Endothelial cell of umbilical vein (primary cell): ENCODE measurements around the gene INSRR. TPM values are rescaled to one million over a fixed set of nuclear protein-coding genes. Genes with fewer than 3 reads are reported as not detected.

Experiments used
- BruUV-seq: library from RNA; stranded (reverse); fragments of 400-500 nt; replicated peaks from 2 replicates; lab custom pipeline; 2021; lab: Mats Ljungman, UMichigan
- CTCF ChIA-PET: fragments of 300-600, 350-600 bp; sonication (Branson Sonifier 250); formaldehyde crosslinking; loops from one replicate; lab custom pipeline; 2021; ENCODE audit warnings: antibody characterized with exemption, inconsistent platforms; lab: Charles Lee
- POLR2A ChIA-PET: fragments of 300-600, 350-600 bp; sonication (Branson Sonifier 250); formaldehyde crosslinking; loops from one replicate; lab custom pipeline; 2021; ENCODE audit warnings: antibody characterized with exemption, inconsistent platforms; lab: Charles Lee
- DNase-seq: peaks from one replicate; pipeline ENCODE4 v3.0.0-alpha.2; 2011; ENCODE audit warnings: low read depth, low spot score
- FAIRE-seq: peaks from 2 replicates; lab custom pipeline; 2011; peaks lifted over from hg19 to GRCh38; lab: Jason Lieb, UNC
- H2AFZ ChIP-seq: 2 replicates; pipeline ENCODE4 v1.6.0; 2012; ENCODE audit warnings: low read depth, low read length, control low read depth, inconsistent platforms
- H3K27ac ChIP-seq: 2 replicates; pipeline ENCODE4 v1.5.1; 2011; ENCODE audit warnings: low read depth, mild to moderate bottlenecking, control low read depth, low read length, moderate library complexity; ENCODE audit not compliant: insufficient read depth
- H3K27me3 ChIP-seq, 2 experiments: 2 replicates each; pipeline versions ENCODE4 v1.6.0 to v1.6.1; 2011; ENCODE audit warnings: low read length in 2 of 2, mixed read lengths in 1 of 2; ENCODE audit not compliant: control insufficient read depth in 2 of 2, insufficient read depth in 2 of 2
- H3K36me3 ChIP-seq, 2 experiments: 2 replicates in 1 of 2; 3 replicates in 1 of 2; pipeline ENCODE4 v1.5.1; 2011; ENCODE audit warnings: low read length in 2 of 2, mild to moderate bottlenecking in 1 of 2, moderate library complexity in 1 of 2; ENCODE audit not compliant: control insufficient read depth in 2 of 2, insufficient read depth in 2 of 2; ENCODE audit errors: extremely low read depth in 1 of 2
- H3K4me1 ChIP-seq: 3 replicates; pipeline ENCODE4 v1.5.1; 2011; ENCODE audit warnings: mild to moderate bottlenecking, low read length; ENCODE audit not compliant: control insufficient read depth, insufficient read depth; ENCODE audit errors: extremely low read depth
- H3K4me2 ChIP-seq: 2 replicates; pipeline ENCODE4 v1.6.1; 2011; ENCODE audit warnings: low read length, control low read depth, mixed read lengths; ENCODE audit not compliant: insufficient read depth
- H3K4me3 ChIP-seq, 3 experiments: fragments of 200-600 bp in 1 of 3; sonication (generic), shearing (Covaris generic) in 1 of 3; replicated peaks in 1 of 3; 2 replicates each; pipeline ENCODE4 v1.5.1; 2011 to 2016; ENCODE audit warnings: control low read depth in 3 of 3, low read length in 3 of 3, mild to moderate bottlenecking in 2 of 3, inconsistent platforms in 1 of 3, low read depth in 1 of 3, moderate library complexity in 1 of 3; ENCODE audit not compliant: insufficient read depth in 1 of 3
- H3K79me2 ChIP-seq: 2 replicates; pipeline ENCODE4 v1.6.0; 2012; ENCODE audit warnings: low read length, inconsistent platforms; ENCODE audit not compliant: control insufficient read depth, insufficient read depth
- H3K9ac ChIP-seq: replicated peaks from 2 replicates; pipeline ENCODE3; 2011; ENCODE audit warnings: low read length, control low read depth; ENCODE audit not compliant: insufficient read depth; ENCODE audit errors: extremely low read depth
- H3K9me1 ChIP-seq: replicated peaks from 3 replicates; pipeline ENCODE4 v1.6.0; 2011; ENCODE audit warnings: mild to moderate bottlenecking, low read length; ENCODE audit not compliant: control insufficient read depth, insufficient read depth; ENCODE audit errors: extremely low read depth
- H3K9me3 ChIP-seq: replicated peaks from 2 replicates; pipeline ENCODE4 v1.5.1; 2012; ENCODE audit warnings: low read length, inconsistent platforms; ENCODE audit not compliant: control insufficient read depth, insufficient read depth
- H4K20me1 ChIP-seq: replicated peaks from 2 replicates; pipeline ENCODE3; 2011; ENCODE audit warnings: mild to moderate bottlenecking, low read length; ENCODE audit not compliant: control insufficient read depth, insufficient read depth; ENCODE audit errors: extremely low read depth
- CTCF ChIP-seq, 2 donors: IDR thresholded peaks; 1 replicate in 1 of 2; 2 replicates in 1 of 2; pipeline ENCODE4 v1.5.1; 2011; ENCODE audit warnings: low read length in 2 of 2, mild to moderate bottlenecking in 2 of 2, moderate library complexity in 2 of 2, control low read depth in 1 of 2, inconsistent platforms in 1 of 2, low read depth in 1 of 2; ENCODE audit not compliant: insufficient read depth in 1 of 2; ENCODE audit errors: extremely low read depth in 1 of 2
- EZH2 ChIP-seq: IDR thresholded peaks from 2 replicates; pipeline ENCODE4 v1.6.1; 2012; ENCODE audit warnings: borderline replicate concordance, low read depth, mild to moderate bottlenecking, moderate library complexity, low read length, inconsistent platforms; ENCODE audit not compliant: severe bottlenecking
- FOS ChIP-seq: IDR thresholded peaks from 2 replicates; pipeline ENCODE4 v1.6.1; 2011; ENCODE audit warnings: mild to moderate bottlenecking, low read length, moderate library complexity, borderline replicate concordance; ENCODE audit not compliant: insufficient read depth
- GATA2 ChIP-seq: IDR thresholded peaks from 2 replicates; pipeline ENCODE4 v1.7.0; 2011; ENCODE audit warnings: low read depth, mild to moderate bottlenecking, moderate library complexity, mixed read lengths, low read length; ENCODE audit not compliant: insufficient read length, insufficient read depth
- JUN ChIP-seq: IDR thresholded peaks from 2 replicates; pipeline ENCODE4 v1.6.1; 2011; ENCODE audit warnings: borderline replicate concordance, low read depth; ENCODE audit not compliant: insufficient read length, insufficient read depth
- MAX ChIP-seq: IDR thresholded peaks from 2 replicates; pipeline ENCODE4 v1.6.1; 2011; ENCODE audit not compliant: insufficient read depth, insufficient read length
- MYC ChIP-seq: IDR thresholded peaks from one replicate; pipeline ENCODE4 v1.6.1; 2011; ENCODE audit warnings: mild to moderate bottlenecking, low read depth, low read length
- POLR2A ChIP-seq: IDR thresholded peaks from 2 replicates; pipeline ENCODE4 v1.6.1; 2012; ENCODE audit warnings: low read depth, mild to moderate bottlenecking, control low read depth, low read length
- POLR2AphosphoS5 ChIP-seq: IDR thresholded peaks from 2 replicates; pipeline ENCODE4 v1.6.1; 2012; ENCODE audit warnings: low read depth, mild to moderate bottlenecking, control low read depth, low read length, moderate library complexity; ENCODE audit not compliant: insufficient read depth
- dilution Hi-C: fragments of 300-500 bp; cut with MboI; formaldehyde crosslinking; loops from one replicate; pipeline ENCODE4 v1.15.0; 2019; ENCODE audit warnings: low sequenced_read_pairs; ENCODE audit not compliant: extremely low pct_ligation_motif_present
- intact Hi-C: fragments of 100-400 bp; cut with micrococcal nuclease; formaldehyde crosslinking; loops from one replicate; pipeline ENCODE4 v1.10.0; 2022
- polyA plus RNA-seq, 4 experiments: library from polyadenylated mRNA; depleted of rRNA in 3 of 4; stranded (reverse) in 3 of 4; unstranded in 1 of 4; fragments of >200 nt; gene quantifications; 2 replicates each; pipeline versions ENCODE4 v1.2.1 to v1.2.3, GENCODE V29; 2011 to 2012; ENCODE audit warnings: missing spikeins in 1 of 4
- total RNA-seq: library from RNA; stranded (reverse); gene quantifications from 2 replicates; pipeline ENCODE4 v1.2.3, GENCODE V29; 2021

INSRR gene
- total and polyA plus RNA-seq, 2 donors (not counting 3 experiments of a cell fraction or from before 2014, with no cell fraction given): not detected

GRCh38 chr1:156885314-156885713 lies 26.4 kb upstream of the INSRR start:
- H4K20me1 ChIP-seq: no peaks in the 10 kb centered on the region
- DNase-seq (no peak), FAIRE-seq (no peak)
- H3K79me2 ChIP-seq: no peaks in the 10 kb centered on the region
- no peak overlapping the region for H3K4me3 ChIP-seq
- H3K9ac ChIP-seq: no peak overlapping the region
- peaks cover 5 to 22% of the 10 kb centered on the region in 2 experiments for H3K27me3 ChIP-seq
- no peaks in the 10 kb centered on the region for H3K9me3 ChIP-seq
- dilution Hi-C loops (no loop called here), intact Hi-C loops (no loop called here)
- no peaks in the 10 kb centered on the region for H3K9me1 ChIP-seq
- POLR2A ChIA-PET: no interaction called here
- no peak overlapping the region for H2AFZ ChIP-seq
- H3K27ac ChIP-seq: no peak overlapping the region
- CTCF ChIA-PET: interaction anchor here (0.9 to 8.4 kb wide), 6 partner anchors 25 to 196 kb away, joined by 3 to 123 read pairs (median 9); partner anchors contain the start of genes ISG20L2, METTL25B and NTRK1
- TF ChIP-seq POLR2AphosphoS5: no peak
- TF ChIP-seq CTCF (IDR thresholded peaks at IDR 0.05; ENCODE audit: extremely low read depth in 1 of 2, insufficient read depth in 1 of 2, low read depth in 1 of 2, low read length in 2 of 2): no peak
- no peak for TF ChIP-seq GATA2
- no peak for TF ChIP-seq FOS
- TF ChIP-seq EZH2: no peak
- no peak for TF ChIP-seq MAX
- no peak for TF ChIP-seq MYC
- no peak for TF ChIP-seq POLR2A
- no peak for TF ChIP-seq JUN
- H3K36me3 ChIP-seq: no peaks in the 10 kb centered on the region
- H3K4me2 ChIP-seq: no peak overlapping the region
- no peaks in the 10 kb centered on the region for H3K4me1 ChIP-seq
- no TSS peak for BruUV-seq
